AG10803 (cell line): ENCODE measurements around the gene COL25A1.
A peak's percentile ranks its signal among the peaks of the same experiment; 100 is the strongest.
"Not testable (repeated sequence)": the region's sequence is repeated elsewhere in the genome, so short reads cannot be mapped to it uniquely, and the experiment has no call there.

Experiments used
- DNase-seq: peaks from one replicate; pipeline ENCODE4 v3.0.0; 2010; ENCODE audit warnings: low read depth
- H3K4me3 ChIP-seq: 2 replicates; pipeline ENCODE4 v1.5.1; 2011; ENCODE audit warnings: mild to moderate bottlenecking, low read length, control low read depth
- CTCF ChIP-seq: conservative IDR thresholded peaks from 2 replicates; pipeline ENCODE4 v1.5.1; 2011; ENCODE audit warnings: mild to moderate bottlenecking, low read length, control low read depth, inconsistent platforms

COL25A1 gene

DNA sequence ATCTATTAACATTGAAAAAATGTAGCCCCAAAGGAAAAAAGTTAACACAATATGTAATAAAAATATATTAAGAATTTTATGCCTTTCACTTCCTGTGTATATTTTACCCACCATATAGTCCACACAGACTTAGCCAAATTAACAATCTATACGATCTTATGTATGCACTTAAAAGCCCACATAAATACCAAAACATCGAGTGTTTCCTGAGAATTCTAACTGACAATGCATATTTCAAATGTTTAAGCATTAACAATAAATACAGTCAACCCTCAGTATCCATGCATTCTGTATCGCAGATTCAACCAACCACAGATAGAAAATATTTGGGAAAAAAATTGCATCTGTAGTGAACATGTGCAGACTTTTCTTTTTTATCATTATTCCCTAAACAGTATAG, 226.8 kb downstream of the COL25A1 start:
- TF ChIP-seq CTCF, result no peak
- no peak for DNase-seq
- no peak overlapping the region for H3K4me3 ChIP-seq

GRCh38 chr4:109072595-109072994, 229.9 kb downstream of the COL25A1 start:
- peak; percentile 95 for DNase-seq
- TF ChIP-seq CTCF, result no peak

GRCh38 chr4:109070677-109071076, 231.8 kb downstream of the COL25A1 start:
- not testable (repeated sequence) for H3K4me3 ChIP-seq, DNase-seq

More at GRCh38 chr4:109072595-109072994, 229.9 kb downstream of the COL25A1 start:
- H3K4me3 ChIP-seq, result no peak overlapping the region

DNA sequence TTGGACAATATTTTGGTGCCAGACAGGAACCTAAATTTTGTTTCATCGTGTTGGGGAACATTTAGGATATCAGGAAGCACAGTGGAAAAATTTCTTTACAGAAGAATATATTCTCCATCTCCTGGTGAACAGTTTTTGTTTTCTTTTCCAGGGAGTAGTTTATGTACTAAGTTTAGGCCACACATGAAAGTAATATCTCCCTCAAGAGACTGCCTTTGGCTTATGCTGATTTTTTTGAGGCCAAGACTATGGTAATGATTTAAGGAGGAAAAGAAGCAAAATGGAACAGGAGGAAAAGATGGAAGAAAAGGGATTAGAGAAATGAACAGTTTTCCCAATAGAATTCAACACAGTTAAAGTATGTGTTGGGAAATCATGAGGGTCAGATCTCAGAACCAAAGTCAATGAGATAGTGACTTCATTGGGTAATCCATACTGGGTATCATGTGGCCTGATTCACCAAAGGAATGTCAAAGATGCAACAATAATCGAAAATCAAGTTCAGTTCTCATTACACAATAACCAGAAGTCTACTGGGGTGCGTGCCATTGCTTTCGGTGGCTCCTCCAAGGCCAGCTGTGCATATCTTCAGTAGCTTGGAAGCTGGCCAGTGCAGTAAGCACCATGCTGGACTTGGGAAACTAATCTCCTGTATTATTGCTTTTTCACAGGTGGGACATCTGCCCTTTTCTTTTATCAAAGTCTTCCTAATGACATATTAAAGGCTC, 234.8 kb downstream of the COL25A1 start:
- peak; percentile 94 for DNase-seq
- no peak overlapping the region for H3K4me3 ChIP-seq
- TF ChIP-seq CTCF, result no peak

GRCh38 chr4:109065006-109065405, 237.5 kb downstream of the COL25A1 start:
- DNase-seq, result no peak
- no peak overlapping the region for H3K4me3 ChIP-seq
- no peak for TF ChIP-seq CTCF

GRCh38 chr4:109053257-109053656, 249.2 kb downstream of the COL25A1 start:
- no peak for TF ChIP-seq CTCF
- DNase-seq, result no peak
- no peak overlapping the region for H3K4me3 ChIP-seq

GRCh38 chr4:109052821-109053220, 249.6 kb downstream of the COL25A1 start:
- DNase-seq, result no peak
- no peak for TF ChIP-seq CTCF
- H3K4me3 ChIP-seq, result no peak overlapping the region
